Right forelimb (tissue), 1 donor: ENCODE results near the gene WWOX.

Experiments used
- DNase-seq: peaks from one replicate; pipeline ENCODE4 v3.0.0-alpha.2; 2018

The WWOX gene

GRCh38 chr16:78445818-78446217 is 346.4 kb downstream of the WWOX start:
- DNase-seq: no peak

GRCh38 chr16:78446486-78446885 is 347.0 kb downstream of the WWOX start:
- no peak for DNase-seq

- DNase-seq: no peak
These were observed 347.6 kb downstream of the WWOX start for GRCh38 chr16:78446992-78447563.

- no peak for DNase-seq
These were observed 349.3 kb downstream of the WWOX start for GRCh38 chr16:78448658-78449271.

- DNase-seq: no peak
These were observed 350.8 kb downstream of the WWOX start for GRCh38 chr16:78450255-78450654.

GRCh38 chr16:78452025-78452555 is 352.6 kb downstream of the WWOX start:
- no peak for DNase-seq

GRCh38 chr16:78455861-78456260 is 356.4 kb downstream of the WWOX start:
- no peak for DNase-seq

GRCh38 chr16:78458588-78458987 is 359.1 kb downstream of the WWOX start:
- DNase-seq: no peak

GRCh38 chr16:78460428-78460827 is 361.0 kb downstream of the WWOX start:
- no peak for DNase-seq

- no peak for DNase-seq
These were observed 361.6 kb downstream of the WWOX start for GRCh38 chr16:78461087-78461486.

- no peak for DNase-seq
These were observed 362.2 kb downstream of the WWOX start for GRCh38 chr16:78461496-78462287.

GRCh38 chr16:78462288-78463208 is 363.1 kb downstream of the WWOX start:
- DNase-seq: no peak

- no peak for DNase-seq
These were observed 364.1 kb downstream of the WWOX start for GRCh38 chr16:78463591-78463990.

GRCh38 chr16:78464833-78465232 is 365.4 kb downstream of the WWOX start:
- no peak for DNase-seq

GRCh38 chr16:78465730-78466129 is 366.3 kb downstream of the WWOX start:
- DNase-seq: no peak

GRCh38 chr16:78469787-78470186 is 370.3 kb downstream of the WWOX start:
- no peak for DNase-seq

GRCh38 chr16:78473031-78473699 is 373.7 kb downstream of the WWOX start:
- DNase-seq: no peak

- no peak for DNase-seq
These were observed 375.3 kb downstream of the WWOX start for GRCh38 chr16:78474762-78475161.

GRCh38 chr16:78476615-78477014 is 377.2 kb downstream of the WWOX start:
- DNase-seq: no peak

- DNase-seq: no peak
These were observed 378.9 kb downstream of the WWOX start for GRCh38 chr16:78478267-78478861.

GRCh38 chr16:78479723-78480122 is 380.3 kb downstream of the WWOX start:
- no peak for DNase-seq

GRCh38 chr16:78480588-78480987 is 381.1 kb downstream of the WWOX start:
- no peak for DNase-seq
